ENCODE results near the gene CORO7.

CORO7 gene

DNA sequence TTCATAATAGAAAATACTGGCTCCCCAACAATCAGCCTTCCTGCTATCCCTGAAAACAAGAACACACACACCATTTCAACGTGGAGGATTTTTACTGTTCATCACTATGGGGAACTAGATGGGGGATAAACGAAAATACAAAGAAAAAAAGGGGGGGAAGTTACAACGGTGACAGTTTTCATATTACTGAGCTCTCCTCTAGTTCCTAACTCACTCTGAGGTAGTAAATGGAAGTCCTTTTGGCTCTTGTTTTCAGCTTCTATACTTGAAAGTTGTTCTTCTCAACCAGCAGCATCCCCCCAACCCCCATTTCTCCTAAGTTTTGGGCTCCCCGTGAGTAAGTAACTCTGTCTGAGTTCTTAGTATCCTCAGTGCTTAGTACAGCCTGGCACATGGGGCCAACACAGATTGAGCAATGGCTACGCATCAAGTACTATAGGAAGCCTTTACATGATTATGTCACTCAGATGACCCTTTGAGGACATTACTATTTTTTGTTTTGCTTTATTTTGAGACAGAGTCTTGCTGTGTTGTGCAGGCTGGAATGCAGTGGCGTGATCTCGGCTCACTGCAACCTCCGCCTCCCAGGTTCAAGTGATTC, 4.2 kb upstream of the CORO7 start:
- H3K14ac ChIP-seq (ENCODE audit: low read length in 2 of 2) = no peak overlapping the region
- H3K4me3 ChIP-seq (ENCODE audit: insufficient read depth in 1 of 2, low read depth in 1 of 2, low read length in 2 of 2) = no peak overlapping the region
- no peaks in the 10 kb centered on the region for H3K9me3 ChIP-seq (ENCODE audit: control insufficient read depth, low read length)
- H3K4me2 ChIP-seq (ENCODE audit: low read length, poor library complexity, severe bottlenecking) = no peak overlapping the region
- H2AK5ac ChIP-seq (ENCODE audit: low read length, severe bottlenecking) = no peak overlapping the region
- no peaks in the 10 kb centered on the region for H3K27me3 ChIP-seq (ENCODE audit: control insufficient read depth in 1 of 2, insufficient read depth in 1 of 2, low read length in 2 of 2)
- H2BK5ac ChIP-seq (ENCODE audit: low read depth, low read length, poor library complexity, severe bottlenecking) = no peak overlapping the region
- H3K36me3 ChIP-seq (ENCODE audit: control insufficient read depth in 1 of 2, insufficient read depth in 2 of 2, low read depth in 1 of 2, low read length in 2 of 2) = no peaks in the 10 kb centered on the region
- no peak overlapping the region for H3K23ac ChIP-seq (ENCODE audit: low read length in 2 of 2)
- peaks cover 10% of the 10 kb centered on the region for H3K4me1 ChIP-seq (ENCODE audit: control insufficient read depth, insufficient read depth, low read depth, low read length)
- WGBS = 94% methylated on average over 5 of the region's 8 CpGs
- no peak overlapping the region for H2BK120ac ChIP-seq (ENCODE audit: low read depth, low read length)
- no peak overlapping the region for H3K18ac ChIP-seq (ENCODE audit: low read depth in 1 of 2, low read length in 2 of 2)
- no peak overlapping the region for H2AFZ ChIP-seq (ENCODE audit: low read depth, low read length)
- H3K79me1 ChIP-seq (replicated peaks; ENCODE audit: low read length, poor library complexity, severe bottlenecking) = peaks cover 7% of the 10 kb centered on the region
- no peak overlapping the region for H4K91ac ChIP-seq (ENCODE audit: low read length)
- H2BK15ac ChIP-seq (ENCODE audit: low read depth, poor library complexity, severe bottlenecking) = no peak overlapping the region
- H2BK12ac ChIP-seq (ENCODE audit: low read length in 2 of 2) = no peak overlapping the region
- no peak overlapping the region for H3K4ac ChIP-seq (ENCODE audit: low read depth in 1 of 2, low read length in 2 of 2)
- H3K27ac ChIP-seq (ENCODE audit: low read length, poor library complexity, severe bottlenecking) = no peak overlapping the region
- no peak overlapping the region for H3K9ac ChIP-seq (ENCODE audit: low read length)
- H4K8ac ChIP-seq (ENCODE audit: low read length) = no peak overlapping the region
- peak; percentile 8 for DNase-seq

DNA sequence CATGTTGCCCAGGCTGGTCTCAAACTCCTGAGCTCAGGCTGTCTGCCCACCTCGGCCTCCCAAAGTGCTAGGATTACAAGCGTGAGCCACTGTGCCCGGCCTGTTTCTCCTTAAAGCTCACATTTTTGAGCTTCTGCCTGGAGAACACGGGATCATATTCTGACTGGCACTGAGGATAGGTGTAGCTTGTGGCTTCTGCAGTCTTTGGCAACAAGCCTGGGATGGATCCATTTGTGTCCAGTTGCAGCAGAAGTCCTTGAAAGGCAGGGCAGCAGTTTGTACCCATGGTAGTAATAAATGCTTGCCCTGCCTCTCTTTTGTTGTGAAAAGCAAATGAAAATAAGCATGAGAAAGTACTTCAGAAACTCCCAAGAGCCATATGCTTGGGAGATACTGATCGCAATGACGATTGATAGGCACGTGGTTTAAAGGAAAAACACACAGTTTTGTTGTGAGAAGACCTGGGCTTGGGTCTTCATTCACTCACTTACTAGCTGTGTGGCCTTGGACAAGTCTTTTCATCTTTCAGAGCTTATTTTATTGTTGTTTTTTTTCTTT, 3.1 kb upstream of the CORO7 start:
- Histone ChIP-seq H3K4ac (ENCODE audit: low read depth in 1 of 2, low read length in 2 of 2) (no peak overlapping the region), H2AFZ (ENCODE audit: low read depth, low read length) (no peak overlapping the region), H2BK15ac (ENCODE audit: low read depth, poor library complexity, severe bottlenecking) (no peak overlapping the region), H2AK5ac (ENCODE audit: low read length, severe bottlenecking) (no peak overlapping the region), H3K36me3 (ENCODE audit: control insufficient read depth in 1 of 2, insufficient read depth in 2 of 2, low read depth in 1 of 2, low read length in 2 of 2) (no peaks in the 10 kb centered on the region), H4K91ac (ENCODE audit: low read length) (no peak overlapping the region), H2BK120ac (ENCODE audit: low read depth, low read length) (no peak overlapping the region), H3K79me1 (replicated peaks; ENCODE audit: low read length, poor library complexity, severe bottlenecking) (peaks cover 13% of the 10 kb centered on the region), H3K27me3 (ENCODE audit: control insufficient read depth in 1 of 2, insufficient read depth in 1 of 2, low read length in 2 of 2) (no peaks in the 10 kb centered on the region), H4K8ac (ENCODE audit: low read length) (no peak overlapping the region), H3K4me1 (ENCODE audit: control insufficient read depth, insufficient read depth, low read depth, low read length) (peaks cover 13% of the 10 kb centered on the region), H3K9ac (ENCODE audit: low read length) (no peak overlapping the region), H3K23ac (ENCODE audit: low read length in 2 of 2) (no peak overlapping the region), H3K4me2 (ENCODE audit: low read length, poor library complexity, severe bottlenecking) (no peak overlapping the region), H2BK12ac (ENCODE audit: low read length in 2 of 2) (no peak overlapping the region), H2BK5ac (ENCODE audit: low read depth, low read length, poor library complexity, severe bottlenecking) (no peak overlapping the region), H3K18ac (ENCODE audit: low read depth in 1 of 2, low read length in 2 of 2) (no peak overlapping the region), H3K14ac (ENCODE audit: low read length in 2 of 2) (no peak overlapping the region), H3K4me3 (ENCODE audit: insufficient read depth in 1 of 2, low read depth in 1 of 2, low read length in 2 of 2) (no peak overlapping the region), H3K9me3 (ENCODE audit: control insufficient read depth, low read length) (no peaks in the 10 kb centered on the region), H3K27ac (ENCODE audit: low read length, poor library complexity, severe bottlenecking) (no peak overlapping the region)
- 89% methylated on average over 7 of the region's 7 CpGs for WGBS
- DNase-seq = no peak

DNA sequence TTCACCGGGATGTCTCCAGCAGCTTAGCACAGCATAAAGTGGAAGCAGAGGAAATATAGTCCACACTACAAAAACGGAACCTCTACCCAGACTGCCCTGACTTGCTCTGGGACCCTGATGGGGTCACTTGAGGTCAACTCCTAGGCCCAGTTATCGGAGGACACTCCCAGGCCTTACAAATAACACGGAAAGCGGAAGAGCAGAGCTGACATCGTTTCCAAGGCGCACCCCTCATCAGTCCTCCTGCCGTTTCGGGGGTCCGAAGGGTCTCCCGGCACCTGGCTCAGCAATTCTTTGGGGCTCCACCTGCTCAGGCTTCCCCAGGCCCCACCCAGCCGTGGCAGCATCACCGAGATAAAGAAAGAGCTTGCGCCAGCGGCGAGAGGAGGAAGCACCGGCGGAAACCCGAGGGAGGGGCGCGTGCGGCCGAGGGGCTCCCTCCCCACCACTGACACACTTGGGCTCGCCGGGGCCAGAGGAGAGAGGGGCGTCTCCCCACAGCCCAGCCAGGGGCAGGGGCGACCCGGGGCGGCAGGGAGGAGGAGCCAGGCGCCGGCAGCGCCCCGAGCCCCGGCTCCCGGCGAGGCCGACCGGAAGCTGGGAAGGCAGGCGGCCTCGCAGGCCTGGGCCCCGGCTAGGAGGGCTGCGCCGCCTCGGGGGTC, 727 bp downstream of the CORO7 start:
- Histone ChIP-seq H3K4me3 (ENCODE audit: insufficient read depth in 1 of 2, low read depth in 1 of 2, low read length in 2 of 2) (peak overlapping the region; percentile 83 to 95), H2BK5ac (ENCODE audit: low read depth, low read length, poor library complexity, severe bottlenecking) (no peak overlapping the region), H3K36me3 (ENCODE audit: control insufficient read depth in 1 of 2, insufficient read depth in 2 of 2, low read depth in 1 of 2, low read length in 2 of 2) (peaks cover 7 to 20% of the 10 kb centered on the region in 2 experiments), H3K9ac (ENCODE audit: low read length) (peak overlapping the region; percentile 85), H4K91ac (ENCODE audit: low read length) (peak overlapping the region; percentile 82), H4K8ac (ENCODE audit: low read length) (peak overlapping the region; percentile 55), H2BK12ac (ENCODE audit: low read length in 2 of 2) (peak overlapping the region in 1 of 2 experiments; percentile 43), H3K4ac (ENCODE audit: low read depth in 1 of 2, low read length in 2 of 2) (peak overlapping the region; percentile 67 to 81), H2BK15ac (ENCODE audit: low read depth, poor library complexity, severe bottlenecking) (peak overlapping the region; percentile 89), H3K27me3 (ENCODE audit: control insufficient read depth in 1 of 2, insufficient read depth in 1 of 2, low read length in 2 of 2) (no peaks in the 10 kb centered on the region), H3K9me3 (ENCODE audit: control insufficient read depth, low read length) (no peaks in the 10 kb centered on the region), H3K27ac (ENCODE audit: low read length, poor library complexity, severe bottlenecking) (no peak overlapping the region), H3K14ac (ENCODE audit: low read length in 2 of 2) (peak overlapping the region; percentile 17 to 93), H3K18ac (ENCODE audit: low read depth in 1 of 2, low read length in 2 of 2) (peak overlapping the region; percentile 81 to 83), H3K79me1 (replicated peaks; ENCODE audit: low read length, poor library complexity, severe bottlenecking) (peaks cover 39% of the 10 kb centered on the region), H2AFZ (ENCODE audit: low read depth, low read length) (no peak overlapping the region), H2BK120ac (ENCODE audit: low read depth, low read length) (peak overlapping the region; percentile 52), H3K4me2 (ENCODE audit: low read length, poor library complexity, severe bottlenecking) (peak overlapping the region; percentile 60), H3K4me1 (ENCODE audit: control insufficient read depth, insufficient read depth, low read depth, low read length) (peaks cover 13% of the 10 kb centered on the region), H2AK5ac (ENCODE audit: low read length, severe bottlenecking) (no peak overlapping the region), H3K23ac (ENCODE audit: low read length in 2 of 2) (no peak overlapping the region)
- DNase-seq = no peak
- 6% methylated on average over 38 of the region's 44 CpGs for WGBS

DNA sequence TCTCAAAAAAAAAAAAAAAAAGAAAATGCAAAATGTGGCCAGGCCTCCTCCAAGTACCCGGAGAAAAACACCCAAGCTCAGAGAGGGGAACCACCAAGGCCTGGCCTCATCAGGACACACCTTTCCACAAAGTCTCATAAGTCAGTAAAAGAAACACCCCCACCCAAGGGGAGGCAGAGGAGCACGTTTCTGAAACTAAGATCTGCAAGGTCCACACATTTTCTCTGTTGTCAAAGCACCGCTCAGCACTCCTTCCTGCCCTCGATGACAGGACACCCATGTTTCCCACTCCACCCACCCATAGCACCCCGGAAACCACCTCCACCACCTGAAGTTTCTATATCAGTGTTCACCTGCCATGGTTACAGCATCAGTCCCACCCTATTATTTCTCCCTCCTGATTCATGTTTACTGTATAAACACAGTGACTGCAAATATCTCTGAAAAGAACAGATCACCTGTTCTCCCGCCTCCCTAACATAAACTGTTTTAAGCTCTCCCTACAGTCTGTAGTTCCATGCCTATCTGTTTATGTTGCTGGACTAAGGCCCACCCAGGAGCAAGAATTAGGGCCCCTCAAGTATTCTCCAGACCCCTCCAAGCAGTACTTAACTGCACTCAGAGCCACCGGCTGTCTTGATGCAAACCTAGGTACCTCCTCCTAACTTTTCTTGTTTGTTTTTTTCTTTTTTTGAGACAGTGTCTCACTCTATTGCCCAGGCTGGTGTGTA, 2.0 kb downstream of the CORO7 start:
- H3K9me3 ChIP-seq (ENCODE audit: control insufficient read depth, low read length) = no peaks in the 10 kb centered on the region
- H2AK5ac ChIP-seq (ENCODE audit: low read length, severe bottlenecking) = no peak overlapping the region

More for the DNA sequence above, 2.0 kb downstream of the CORO7 start:
- peak; percentile 48 for DNase-seq
- Histone ChIP-seq H3K18ac (ENCODE audit: low read depth in 1 of 2, low read length in 2 of 2) (no peak overlapping the region), H3K36me3 (ENCODE audit: control insufficient read depth in 1 of 2, insufficient read depth in 2 of 2, low read depth in 1 of 2, low read length in 2 of 2) (peaks cover 7 to 26% of the 10 kb centered on the region in 2 experiments), H3K4me2 (ENCODE audit: low read length, poor library complexity, severe bottlenecking) (no peak overlapping the region), H3K14ac (ENCODE audit: low read length in 2 of 2) (no peak overlapping the region), H3K4me1 (ENCODE audit: control insufficient read depth, insufficient read depth, low read depth, low read length) (peaks cover 19% of the 10 kb centered on the region), H3K27ac (ENCODE audit: low read length, poor library complexity, severe bottlenecking) (no peak overlapping the region), H2BK15ac (ENCODE audit: low read depth, poor library complexity, severe bottlenecking) (peak overlapping the region; percentile 40), H3K4ac (ENCODE audit: low read depth in 1 of 2, low read length in 2 of 2) (no peak overlapping the region), H3K4me3 (ENCODE audit: insufficient read depth in 1 of 2, low read depth in 1 of 2, low read length in 2 of 2) (no peak overlapping the region), H4K8ac (ENCODE audit: low read length) (no peak overlapping the region), H2BK5ac (ENCODE audit: low read depth, low read length, poor library complexity, severe bottlenecking) (no peak overlapping the region), H3K27me3 (ENCODE audit: control insufficient read depth in 1 of 2, insufficient read depth in 1 of 2, low read length in 2 of 2) (no peaks in the 10 kb centered on the region), H2BK12ac (ENCODE audit: low read length in 2 of 2) (no peak overlapping the region), H3K23ac (ENCODE audit: low read length in 2 of 2) (no peak overlapping the region), H3K9ac (ENCODE audit: low read length) (no peak overlapping the region), H3K79me1 (replicated peaks; ENCODE audit: low read length, poor library complexity, severe bottlenecking) (peaks cover 39% of the 10 kb centered on the region), H2AFZ (ENCODE audit: low read depth, low read length) (no peak overlapping the region), H4K91ac (ENCODE audit: low read length) (no peak overlapping the region), H2BK120ac (ENCODE audit: low read depth, low read length) (no peak overlapping the region)
- 92% methylated on average over 7 of the region's 7 CpGs for WGBS

Data from mesenchymal stem cell (in vitro differentiated cells and primary cell).